Epithelial cell of proximal tubule (primary cell): ENCODE measurements around the gene MCAT. TPM values are rescaled to one million over a fixed set of nuclear protein-coding genes. Genes with fewer than 3 reads are reported as not detected.
A peak's percentile ranks its signal among the peaks of the same experiment; 100 is the strongest.
"Not testable (repeated sequence)": the region's sequence is repeated elsewhere in the genome, so short reads cannot be mapped to it uniquely, and the experiment has no call there.

Experiments used
- DNase-seq: peaks from one replicate; pipeline ENCODE4 v3.0.0-alpha.2; 2011; ENCODE audit warnings: low read depth
- H3K4me3 ChIP-seq: 2 replicates; pipeline ENCODE4 v1.5.1; 2011; ENCODE audit warnings: low read depth, mild to moderate bottlenecking, low read length
- CTCF ChIP-seq: conservative IDR thresholded peaks from 2 replicates; pipeline ENCODE4 v1.5.1; 2012; ENCODE audit warnings: low read depth, mild to moderate bottlenecking, low read length
- total RNA-seq: library from RNA; depleted of rRNA; stranded (reverse); fragments of >200 nt; gene quantifications from 2 replicates; pipeline ENCODE4 v1.2.3, GENCODE V29; 2015

The MCAT gene
- total RNA-seq, 1 donor from 2014 or later, result 31.9 TPM

- TF ChIP-seq CTCF, result no peak
- H3K4me3 ChIP-seq, result no peak overlapping the region
- no peak for DNase-seq
Observed at GRCh38 chr22:43147821-43148220, 4.6 kb upstream of the MCAT start.

- not testable (repeated sequence) for DNase-seq, H3K4me3 ChIP-seq
Observed at GRCh38 chr22:43146332-43146731, 3.1 kb upstream of the MCAT start.

- not testable (repeated sequence) for H3K4me3 ChIP-seq, DNase-seq
Observed at GRCh38 chr22:43145371-43145770, 2.2 kb upstream of the MCAT start.

- H3K4me3 ChIP-seq, result no peak overlapping the region
- no peak for TF ChIP-seq CTCF
- DNase-seq, result no peak
Observed at GRCh38 chr22:43144949-43145348, 1.8 kb upstream of the MCAT start.

GRCh38 chr22:43136801-43137200 is 6.4 kb downstream of the MCAT start:
- H3K4me3 ChIP-seq, result no peak overlapping the region
- DNase-seq, result no peak
- TF ChIP-seq CTCF, result no peak

GRCh38 chr22:43136255-43136654 is 6.9 kb downstream of the MCAT start:
- H3K4me3 ChIP-seq, result no peak overlapping the region
- TF ChIP-seq CTCF, result peak; percentile 76
- no peak for DNase-seq

GRCh38 chr22:43135565-43135964 is 7.6 kb downstream of the MCAT start:
- DNase-seq, result no peak
- no peak for TF ChIP-seq CTCF
- no peak overlapping the region for H3K4me3 ChIP-seq

- H3K4me3 ChIP-seq, result no peak overlapping the region
- no peak for DNase-seq
- no peak for TF ChIP-seq CTCF
Observed at GRCh38 chr22:43134553-43134952, 8.6 kb downstream of the MCAT start.
